IPS-11a (cell line): ENCODE data around the gene DOCK6.

Source experiments
- H3K4me3 ChIP-seq: one replicate; pipeline ENCODE4 v1.5.1; 2013; ENCODE audit warnings: low read depth, low read length, control low read depth

DOCK6 gene

DNA sequence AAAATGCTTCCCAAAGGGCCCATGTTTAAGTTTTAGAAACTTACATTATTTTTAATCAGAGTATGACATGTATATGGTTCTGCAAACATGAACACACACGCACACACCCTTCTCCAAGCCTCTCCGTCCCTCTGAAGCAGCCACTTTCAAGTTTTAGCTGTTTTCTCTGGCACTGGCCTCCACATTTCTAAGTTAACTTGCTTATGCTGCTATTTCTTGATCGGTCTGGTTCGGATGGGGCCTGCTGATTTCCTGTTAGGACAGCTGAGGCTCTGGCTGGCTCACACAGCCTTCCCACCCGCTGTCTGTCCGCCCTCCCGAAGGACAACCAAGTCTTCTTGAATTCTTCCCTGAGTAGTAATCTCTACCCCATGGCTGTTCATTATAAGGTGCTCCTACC lies 111.1 kb downstream of the DOCK6 start:
- H3K4me3 ChIP-seq = no peak overlapping the region
